Esophagus muscularis mucosa (tissue), 4 donors: Measurements from ENCODE around the gene PNMA8C. TPM values are rescaled to one million over a fixed set of nuclear protein-coding genes. Genes with fewer than 3 reads are reported as not detected.

Experiments
- DNase-seq: peaks from one replicate; pipeline ENCODE4 v3.0.0-alpha.2; 2017; ENCODE audit errors: extremely low spot score
- H3K27ac ChIP-seq, 4 donors: fragments of 200-600 bp; sonication (generic); replicated peaks in 1 of 4; 1 replicate in 3 of 4; 2 replicates in 1 of 4; pipeline ENCODE4 v1.5.1; 2016 to 2019; ENCODE audit warnings: mild to moderate bottlenecking in 1 of 4
- H3K27me3 ChIP-seq, 4 donors: fragments of 200-600 bp; sonication (generic); one replicate each; pipeline versions ENCODE4 v1.5.1 to v1.6.0; 2016 to 2019
- H3K36me3 ChIP-seq, 4 donors: fragments of 200-600 bp; sonication (generic); one replicate each; pipeline ENCODE4 v1.5.1; 2016 to 2019
- H3K4me1 ChIP-seq, 4 donors: fragments of 200-600 bp; sonication (generic); one replicate each; pipeline ENCODE4 v1.5.1; 2016 to 2019
- H3K4me3 ChIP-seq, 4 donors: fragments of 200-600 bp; sonication (generic); 1 replicate in 2 of 4; 2 replicates in 2 of 4; pipeline ENCODE4 v1.5.1; 2016 to 2019; ENCODE audit warnings: mild to moderate bottlenecking in 4 of 4, moderate library complexity in 1 of 4
- H3K9me3 ChIP-seq, 4 donors: fragments of 200-600 bp; sonication (generic); 1 replicate in 3 of 4; 2 replicates in 1 of 4; pipeline ENCODE4 v1.5.1; 2016 to 2019
- EP300 ChIP-seq: sonication (generic); formaldehyde crosslinking; IDR thresholded peaks from one replicate; pipeline ENCODE4 v1.6.1; 2017; ENCODE audit warnings: antibody characterized with exemption
- POLR2A ChIP-seq: fragments of 450-650 bp; IDR thresholded peaks from one replicate; pipeline ENCODE4 v1.6.1; 2017; ENCODE audit warnings: antibody characterized with exemption, moderate library complexity, mild to moderate bottlenecking, low read depth
- POLR2AphosphoS5 ChIP-seq, 2 donors: sonication (generic); formaldehyde crosslinking; IDR thresholded peaks; one replicate each; pipeline ENCODE4 v1.6.1; 2017; ENCODE audit warnings: antibody characterized with exemption in 2 of 2
- WGBS: methylation state at CpG from one replicate; pipeline ENCODE4 v1.1.5; 2018; 5-methylcytosine and 5-hydroxymethylcytosine counted together
- intact Hi-C: fragments of 100-400 bp; cut with DNase I; formaldehyde crosslinking; loops from one replicate; pipeline ENCODE4 v1.15.1; 2023
- total RNA-seq, 4 donors: library from RNA; depleted of rRNA; stranded (reverse); fragments of >200 nt; gene quantifications; one replicate each; pipeline versions ENCODE4 v1.1.0 to v1.2.1, GENCODE V29; 2016
- TF ChIP-seq, protein P1 (sequence below), 3 experiments: fragments of 200-600 bp in 2 of 3; fragments of 450-650 bp in 1 of 3; sonication (generic) in 2 of 3; IDR thresholded peaks; one replicate each; pipeline ENCODE4 v1.5.1; 2017 to 2019; ENCODE audit warnings: antibody characterized with exemption in 3 of 3, mild to moderate bottlenecking in 2 of 3, moderate library complexity in 1 of 3

Gene PNMA8C
- total RNA-seq, 4 donors from 2014 or later = 0.13 to 0.42 (median 0.17) TPM

DNA sequence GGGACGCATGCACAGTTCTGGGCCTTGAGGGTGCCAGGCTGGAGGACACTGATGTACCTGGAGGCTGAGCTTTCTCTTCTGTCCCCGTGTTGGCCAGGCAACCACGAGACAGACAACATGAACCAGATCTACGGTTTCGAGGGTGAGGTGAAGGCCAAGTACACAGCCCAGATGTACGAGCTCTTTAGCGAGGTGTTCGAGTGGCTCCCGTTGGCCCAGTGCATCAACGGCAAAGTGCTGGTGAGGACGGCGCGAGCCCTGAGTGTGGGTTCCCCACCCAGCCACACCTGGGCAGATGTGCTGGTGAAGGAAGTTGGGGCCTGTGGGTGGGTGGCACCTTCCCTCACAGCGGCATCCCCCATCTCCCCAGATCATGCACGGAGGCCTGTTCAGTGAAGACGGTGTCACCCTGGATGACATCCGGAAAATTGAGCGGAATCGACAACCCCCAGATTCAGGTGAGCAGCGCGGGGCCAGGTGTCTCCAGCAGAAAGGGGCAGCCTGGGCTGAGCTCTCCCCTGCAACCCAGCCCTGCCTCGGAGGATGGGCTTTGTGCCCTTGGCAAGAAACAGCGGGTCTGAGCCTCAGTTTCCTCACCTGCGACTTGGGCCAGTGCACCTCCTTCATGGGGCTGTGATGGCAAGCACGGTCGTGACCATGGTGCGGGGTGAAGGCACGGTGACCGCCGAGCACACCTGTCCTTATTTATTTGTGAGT is 41.6 kb downstream of the PNMA8C start:
- DNase-seq = no peak
- intact Hi-C loops = no loop called here
- WGBS = 91% methylated on average over 18 of the region's 30 CpGs

DNA sequence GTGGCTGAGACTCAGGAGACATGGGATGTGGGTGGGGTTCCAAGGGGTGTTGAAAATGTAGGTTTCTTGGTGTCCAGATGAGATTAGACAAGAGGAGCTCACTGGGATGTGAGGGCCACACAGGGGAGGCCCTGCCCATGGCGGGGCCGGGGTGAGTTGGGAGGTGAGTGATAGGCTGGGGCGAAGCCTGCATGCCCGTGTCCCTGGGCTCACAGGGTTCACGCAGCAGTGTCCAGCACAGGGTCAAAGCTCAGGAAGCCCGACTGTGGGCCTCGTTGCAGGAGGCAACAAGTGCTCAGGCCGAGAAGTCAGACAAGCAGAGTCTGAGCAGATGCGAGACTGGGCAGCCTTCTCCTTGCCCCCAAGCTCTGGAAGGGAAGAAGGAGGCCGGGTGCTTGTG is 42.6 kb downstream of the PNMA8C start:
- peaks cover 48 to 100% (median 94%) of the 10 kb centered on the region in 4 donors for H3K36me3 ChIP-seq
- TF ChIP-seq POLR2AphosphoS5 (IDR thresholded peaks at IDR 0.05) = no peak
- TF ChIP-seq, protein P1, sequence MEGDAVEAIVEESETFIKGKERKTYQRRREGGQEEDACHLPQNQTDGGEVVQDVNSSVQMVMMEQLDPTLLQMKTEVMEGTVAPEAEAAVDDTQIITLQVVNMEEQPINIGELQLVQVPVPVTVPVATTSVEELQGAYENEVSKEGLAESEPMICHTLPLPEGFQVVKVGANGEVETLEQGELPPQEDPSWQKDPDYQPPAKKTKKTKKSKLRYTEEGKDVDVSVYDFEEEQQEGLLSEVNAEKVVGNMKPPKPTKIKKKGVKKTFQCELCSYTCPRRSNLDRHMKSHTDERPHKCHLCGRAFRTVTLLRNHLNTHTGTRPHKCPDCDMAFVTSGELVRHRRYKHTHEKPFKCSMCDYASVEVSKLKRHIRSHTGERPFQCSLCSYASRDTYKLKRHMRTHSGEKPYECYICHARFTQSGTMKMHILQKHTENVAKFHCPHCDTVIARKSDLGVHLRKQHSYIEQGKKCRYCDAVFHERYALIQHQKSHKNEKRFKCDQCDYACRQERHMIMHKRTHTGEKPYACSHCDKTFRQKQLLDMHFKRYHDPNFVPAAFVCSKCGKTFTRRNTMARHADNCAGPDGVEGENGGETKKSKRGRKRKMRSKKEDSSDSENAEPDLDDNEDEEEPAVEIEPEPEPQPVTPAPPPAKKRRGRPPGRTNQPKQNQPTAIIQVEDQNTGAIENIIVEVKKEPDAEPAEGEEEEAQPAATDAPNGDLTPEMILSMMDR (IDR thresholded peaks at IDR 0.05) = no peak
- no peak for TF ChIP-seq POLR2A
- no peak for TF ChIP-seq EP300
- no peak overlapping the region for H3K4me3 ChIP-seq
- no peak overlapping the region for H3K27ac ChIP-seq
- intact Hi-C loops = no loop called here
- 97% methylated on average over 10 of the region's 10 CpGs for WGBS
- DNase-seq = no peak
- no peaks in the 10 kb centered on the region for H3K9me3 ChIP-seq
- H3K4me1 ChIP-seq = peaks cover 0 to 12% (median 10%) of the 10 kb centered on the region in 4 donors
- no peaks in the 10 kb centered on the region for H3K27me3 ChIP-seq

More for the DNA sequence above, 41.6 kb downstream of the PNMA8C start:
- Histone ChIP-seq H3K36me3 (peaks cover 51 to 98% (median 92%) of the 10 kb centered on the region in 4 donors), H3K4me1 (peaks cover 8 to 14% (median 13%) of the 10 kb centered on the region in 4 donors), H3K27me3 (no peaks in the 10 kb centered on the region), H3K9me3 (no peaks in the 10 kb centered on the region), H3K4me3 (no peak overlapping the region), H3K27ac (no peak overlapping the region)
- TF ChIP-seq POLR2A = no peak
- TF ChIP-seq EP300 = no peak
- no peak for TF ChIP-seq POLR2AphosphoS5 (IDR thresholded peaks at IDR 0.05)
- TF ChIP-seq, protein P1 (IDR thresholded peaks at IDR 0.05) = no peak

DNA sequence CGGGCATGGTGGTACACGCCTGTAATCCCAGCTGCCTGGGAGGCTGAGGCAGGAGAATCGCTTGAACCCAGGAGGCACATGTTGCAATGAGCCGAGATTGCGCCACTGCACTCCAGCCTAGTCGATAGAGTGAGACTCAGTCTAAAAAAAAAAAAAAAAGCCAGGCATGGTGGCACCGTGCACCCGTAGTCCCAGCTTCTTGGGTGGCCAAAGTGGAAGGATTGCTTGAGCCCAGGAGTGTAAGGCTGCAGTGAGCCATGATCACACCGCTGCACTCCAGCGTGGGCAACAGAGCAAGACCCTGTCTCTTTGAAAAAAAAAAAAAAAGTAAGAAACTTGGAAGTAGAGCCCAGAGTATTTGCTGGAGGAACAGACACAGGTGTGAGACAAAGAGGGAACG is 43.1 kb downstream of the PNMA8C start:
- DNase-seq = no peak
- intact Hi-C loops = no loop called here
- WGBS = 76% methylated on average over 11 of the region's 11 CpGs
- no peaks in the 10 kb centered on the region for H3K27me3 ChIP-seq
- no peak overlapping the region for H3K4me3 ChIP-seq
- TF ChIP-seq POLR2A = no peak
- TF ChIP-seq, protein P1 (IDR thresholded peaks at IDR 0.05) = no peak
- TF ChIP-seq POLR2AphosphoS5 (IDR thresholded peaks at IDR 0.05) = no peak
- TF ChIP-seq EP300 = no peak
- H3K27ac ChIP-seq = no peak overlapping the region
- no peaks in the 10 kb centered on the region for H3K9me3 ChIP-seq
- peaks cover 44 to 97% (median 91%) of the 10 kb centered on the region in 4 donors for H3K36me3 ChIP-seq
- H3K4me1 ChIP-seq = peaks cover 0 to 12% (median 7%) of the 10 kb centered on the region in 4 donors

DNA sequence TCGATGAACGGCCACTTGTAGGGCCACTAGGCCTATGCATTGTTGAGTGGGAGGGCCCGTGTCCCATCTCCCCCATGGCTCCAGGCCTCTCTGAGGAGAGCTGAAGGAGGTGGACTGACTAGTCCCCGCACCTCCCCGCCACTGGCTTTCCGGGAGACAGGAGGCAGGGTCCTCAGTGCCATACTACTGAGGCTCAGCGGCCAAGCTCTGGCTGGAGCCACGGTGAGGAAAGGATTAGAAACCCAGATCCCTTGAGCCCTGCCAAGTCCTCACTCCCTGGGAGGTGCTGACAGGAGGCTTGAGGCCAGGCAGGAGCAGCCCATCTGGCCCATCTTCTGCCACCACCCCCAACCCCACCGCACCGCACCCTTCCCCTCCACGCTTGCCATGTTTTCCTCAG is 44.3 kb downstream of the PNMA8C start:
- TF ChIP-seq, protein P1 (IDR thresholded peaks at IDR 0.05) = no peak
- TF ChIP-seq EP300 (no peak), POLR2A (no peak), POLR2AphosphoS5 (IDR thresholded peaks at IDR 0.05) (no peak)
- 88% methylated on average over 11 of the region's 11 CpGs for WGBS
- peaks cover 3 to 18% (median 10%) of the 10 kb centered on the region in 4 donors for H3K4me1 ChIP-seq
- intact Hi-C loops = no loop called here
- H3K27ac ChIP-seq = no peak overlapping the region
- no peak for DNase-seq
- no peaks in the 10 kb centered on the region for H3K27me3 ChIP-seq
- H3K36me3 ChIP-seq = peaks cover 34 to 95% (median 81%) of the 10 kb centered on the region in 4 donors
- no peak overlapping the region for H3K4me3 ChIP-seq
- no peaks in the 10 kb centered on the region for H3K9me3 ChIP-seq
